IPS-11a (cell line): ENCODE results near the gene OR52J3.
"Not testable (repeated sequence)": the region's sequence is repeated elsewhere in the genome, so short reads cannot be mapped to it uniquely, and the experiment has no call there.

Experiments
- H3K4me3 ChIP-seq: one replicate; pipeline ENCODE4 v1.5.1; 2013; ENCODE audit warnings: low read depth, low read length, control low read depth

OR52J3 gene

DNA sequence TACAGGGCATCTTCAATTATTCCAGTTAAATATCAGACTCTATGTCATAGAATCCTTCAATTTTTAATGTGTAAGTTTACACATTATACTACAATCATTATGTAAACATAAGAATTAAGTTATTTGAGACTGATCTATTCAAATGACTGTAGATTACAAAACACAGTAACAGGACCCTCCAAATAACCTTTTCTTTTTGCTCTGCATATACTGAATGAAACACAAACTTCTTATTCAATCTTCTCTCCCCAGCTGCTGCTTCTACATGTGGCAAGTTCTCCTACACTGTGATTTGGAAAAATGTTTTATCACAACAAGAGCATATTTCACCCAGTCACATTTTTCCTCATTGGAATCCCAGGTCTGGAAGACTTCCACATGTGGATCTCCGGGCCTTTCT lies at the start of gene OR52J3:
OR52J3 (plus strand) TSS at position 301 of the 400 bp plus-strand sequence; CDS start at position 301, 0 bp downstream.
- H3K4me3 ChIP-seq = no peak within 1 kb of the TSS

DNA sequence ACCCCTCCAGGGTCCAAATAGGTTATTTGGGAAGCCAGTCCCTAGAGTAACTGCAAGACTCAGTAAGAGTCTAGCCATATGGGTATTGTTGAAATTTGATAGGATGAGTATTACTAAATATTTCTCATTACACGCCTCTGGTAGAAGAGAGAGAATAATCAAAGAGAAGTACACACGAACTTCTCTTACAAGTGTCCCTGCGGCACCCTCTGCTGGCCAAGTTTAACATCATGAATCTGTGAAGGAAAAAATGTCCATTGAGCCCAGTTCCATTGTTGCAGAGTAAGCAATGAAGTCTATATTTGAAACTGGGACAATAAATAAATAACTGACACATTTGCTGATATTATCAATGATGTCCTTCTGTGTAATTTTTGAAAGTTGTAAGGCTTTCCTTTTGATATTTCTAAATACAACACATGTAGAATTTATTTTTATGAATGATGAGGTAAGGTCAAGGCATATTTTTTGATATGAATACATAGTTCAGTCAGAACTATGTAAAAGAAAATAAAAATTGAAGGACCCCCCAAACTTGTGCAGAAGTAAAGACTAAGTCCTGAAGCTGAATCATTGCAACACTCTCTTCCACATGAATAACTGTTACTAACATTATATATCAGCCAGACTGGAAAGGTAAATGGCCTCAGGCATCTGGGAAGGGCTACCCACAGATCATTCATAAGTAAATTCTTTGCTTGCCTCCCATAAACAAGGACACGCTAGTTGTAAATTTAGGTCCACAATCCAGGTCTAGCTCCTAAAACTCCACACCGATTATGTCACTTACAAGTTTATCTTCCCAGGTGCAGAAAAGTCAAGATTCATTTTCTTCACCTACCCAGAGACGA lies 41.7 kb upstream of the OR52J3 start:
- no peak overlapping the region for H3K4me3 ChIP-seq

DNA sequence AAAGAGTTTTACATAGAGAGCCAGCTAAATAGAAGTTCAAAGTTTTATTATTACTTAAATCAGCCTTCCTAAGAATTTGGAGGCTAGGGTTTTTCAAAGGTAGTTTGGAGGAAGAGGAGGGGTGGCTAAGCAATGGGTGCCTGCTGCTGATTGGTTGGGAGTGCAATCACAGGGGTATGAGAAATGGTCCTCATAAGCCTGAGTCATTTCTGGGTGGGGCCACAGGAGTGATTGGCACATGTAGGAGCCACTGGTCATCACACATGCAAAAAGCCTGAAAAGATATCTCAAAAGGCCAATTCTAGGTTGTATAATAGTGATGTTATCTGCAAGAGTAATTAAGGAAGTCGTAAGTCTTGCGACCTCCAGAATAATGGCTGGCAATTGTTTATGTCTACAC lies 38.8 kb upstream of the OR52J3 start:
- no peak overlapping the region for H3K4me3 ChIP-seq

DNA sequence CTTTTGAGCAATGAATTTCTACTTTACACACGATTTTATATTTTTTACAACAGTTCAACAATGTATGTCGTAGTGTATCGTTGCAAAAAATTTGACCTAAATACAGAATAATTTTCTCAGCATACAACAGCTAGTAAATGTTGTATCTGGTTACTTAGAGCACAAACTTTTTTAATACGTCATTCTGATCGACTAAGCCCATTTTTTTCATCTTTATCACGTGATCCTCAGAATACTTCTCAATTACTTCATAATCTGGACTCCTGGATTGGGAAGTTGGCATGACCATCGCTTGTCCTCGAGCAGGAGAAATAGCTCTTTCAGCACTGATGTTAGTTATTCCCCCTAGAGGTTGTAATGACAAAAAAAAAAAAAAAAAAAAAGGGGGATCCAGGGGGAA lies 35.1 kb upstream of the OR52J3 start:
- no peak overlapping the region for H3K4me3 ChIP-seq

DNA sequence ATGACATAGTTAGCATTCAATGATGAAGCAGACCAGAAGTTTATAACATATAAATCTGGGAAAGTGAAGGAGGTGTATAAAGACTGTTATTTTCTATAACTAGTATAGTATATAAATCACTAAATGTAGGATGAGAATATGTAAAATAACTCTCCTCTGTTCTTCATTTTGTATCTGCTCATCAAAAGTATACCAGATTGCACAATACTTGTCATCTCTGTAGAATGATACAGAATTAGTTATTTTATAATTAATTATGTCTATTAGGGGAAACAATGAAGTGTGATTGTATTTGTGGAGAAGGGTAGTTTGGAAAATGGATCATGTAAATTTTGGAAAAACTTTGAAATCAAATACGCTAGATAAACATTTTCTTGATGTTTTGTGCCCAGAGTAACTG lies 33.3 kb upstream of the OR52J3 start:
- no peak overlapping the region for H3K4me3 ChIP-seq

DNA sequence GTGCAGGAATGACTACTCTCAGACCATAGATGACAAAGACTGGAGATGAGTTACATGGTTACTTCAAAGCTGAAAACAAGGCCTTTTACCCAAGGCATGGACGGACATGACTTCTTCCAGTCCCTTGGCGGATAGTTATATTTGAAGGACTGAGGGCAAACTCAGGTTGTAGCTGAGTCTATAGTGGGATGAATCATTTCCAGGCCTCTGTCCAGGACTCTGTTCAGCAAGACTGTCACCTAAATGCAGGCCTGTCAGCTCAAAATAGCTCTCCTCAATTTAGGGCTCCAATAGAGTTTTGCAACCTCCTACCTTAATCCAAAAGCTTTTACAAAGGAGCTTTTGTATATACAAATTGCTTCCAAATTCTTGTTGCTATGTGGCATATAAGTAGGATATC lies 24.3 kb upstream of the OR52J3 start:
- no peak overlapping the region for H3K4me3 ChIP-seq

DNA sequence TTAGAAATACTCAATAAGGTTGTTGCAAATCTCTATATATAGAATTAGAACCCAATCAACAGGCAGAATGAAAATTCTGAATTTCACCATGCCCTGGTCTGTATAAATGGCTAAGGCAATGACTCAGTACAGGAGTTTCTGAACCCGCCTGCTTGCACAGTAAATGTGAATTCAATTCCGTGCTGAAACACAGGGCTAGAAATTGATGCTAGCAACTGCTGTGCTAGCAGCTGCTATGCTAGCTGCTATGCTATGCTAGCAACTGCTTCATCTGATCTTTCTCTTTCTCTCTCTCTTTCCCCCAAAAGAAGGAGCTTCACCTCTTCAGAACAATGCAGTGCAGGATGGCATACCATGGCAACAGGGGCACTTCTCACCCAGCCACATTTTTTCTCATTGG lies 9.7 kb upstream of the OR52J3 start:
- no peak overlapping the region for H3K4me3 ChIP-seq

DNA sequence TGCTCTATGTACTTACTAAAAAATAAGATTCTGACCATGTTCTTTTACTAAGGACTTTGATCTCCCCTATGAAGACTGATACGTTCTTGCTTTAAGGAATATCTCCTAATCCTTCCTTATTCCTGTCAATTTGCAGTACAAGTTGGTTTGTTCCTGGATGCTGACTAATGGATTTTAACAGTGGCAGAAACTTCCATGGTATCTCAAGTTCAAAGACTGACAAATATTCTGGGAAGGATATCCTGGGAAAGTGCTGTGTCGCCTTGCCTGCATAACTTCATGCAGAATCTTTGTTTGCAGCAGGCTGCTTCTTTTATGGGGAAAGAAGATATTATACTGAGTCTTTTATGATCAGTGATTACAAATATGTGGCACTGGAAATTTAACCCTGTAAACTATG lies 8.4 kb upstream of the OR52J3 start:
- no peak overlapping the region for H3K4me3 ChIP-seq

DNA sequence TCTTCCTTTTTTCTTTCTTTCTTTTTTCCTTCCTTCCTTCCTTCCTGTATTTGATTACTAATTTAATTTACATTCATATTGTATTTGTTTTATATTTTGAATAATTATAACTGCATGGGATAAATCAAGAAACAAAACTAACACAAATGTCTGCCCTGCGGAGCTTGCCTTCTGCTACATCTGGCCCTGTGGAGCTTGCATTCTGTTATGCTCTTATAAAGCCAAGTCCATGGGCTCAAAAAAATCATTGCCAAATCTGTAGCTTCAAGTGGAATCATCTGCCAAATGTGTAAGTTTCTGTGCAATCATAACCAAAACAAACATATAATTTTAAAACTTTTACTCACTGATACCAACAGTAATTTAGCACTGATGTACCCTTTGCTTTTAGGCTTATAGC lies 8.0 kb upstream of the OR52J3 start:
- no peak overlapping the region for H3K4me3 ChIP-seq

DNA sequence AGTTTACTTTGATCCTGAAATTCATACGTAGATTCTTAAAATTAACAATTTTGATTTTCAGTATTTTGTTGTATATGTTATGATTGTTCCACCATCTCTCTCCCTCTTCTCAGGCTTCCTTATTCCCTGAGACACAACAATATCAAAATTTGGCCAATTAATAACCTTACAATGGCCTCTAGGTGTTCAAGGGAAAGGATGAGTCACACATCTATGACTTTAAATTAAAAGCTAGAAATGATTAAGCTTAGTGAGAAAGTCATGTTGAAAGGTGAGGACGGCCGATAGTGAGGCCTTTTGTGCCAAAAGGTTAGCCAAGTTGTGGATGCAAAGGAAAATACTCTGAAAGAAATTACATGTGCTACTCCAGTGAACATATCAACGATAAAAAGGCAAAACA lies 5.5 kb upstream of the OR52J3 start:
- no peak overlapping the region for H3K4me3 ChIP-seq

DNA sequence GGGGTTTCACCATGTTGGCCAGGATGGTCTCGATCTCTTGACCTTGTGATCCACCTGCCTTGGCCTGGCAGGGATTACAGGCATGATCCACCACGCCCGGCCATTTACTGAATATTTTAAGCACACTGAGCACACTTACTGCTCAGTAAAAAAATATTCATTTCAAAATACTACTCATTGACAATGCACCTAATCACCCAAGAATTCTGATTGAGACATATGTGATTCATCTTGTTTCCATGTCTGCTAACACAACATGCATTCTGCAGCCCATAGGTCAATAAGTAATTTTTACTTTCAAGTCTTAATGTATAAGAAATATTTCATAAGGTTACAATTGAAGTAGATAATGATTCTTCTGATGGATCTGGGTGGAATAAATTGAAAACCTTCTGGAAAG lies 4.2 kb upstream of the OR52J3 start:
- no peak overlapping the region for H3K4me3 ChIP-seq

DNA sequence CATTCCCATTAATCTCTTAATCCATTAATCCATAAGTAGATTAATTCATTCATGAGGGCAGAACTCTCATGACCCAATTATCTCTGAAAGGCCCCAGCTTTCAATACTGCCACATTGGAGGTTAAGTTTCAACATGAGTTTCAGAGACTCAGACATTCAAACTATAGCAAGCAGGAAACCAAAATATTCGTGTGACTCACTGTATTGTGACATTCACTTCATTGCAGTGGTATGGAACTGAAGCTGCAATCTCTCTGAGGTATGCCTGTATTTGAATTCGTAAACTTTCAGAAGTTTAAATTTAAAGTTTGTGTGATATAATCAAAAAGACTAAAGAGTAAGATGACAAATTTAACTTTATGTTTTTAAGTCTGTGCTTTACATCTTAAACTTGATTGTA lies 2.9 kb upstream of the OR52J3 start:
- no peak overlapping the region for H3K4me3 ChIP-seq

DNA sequence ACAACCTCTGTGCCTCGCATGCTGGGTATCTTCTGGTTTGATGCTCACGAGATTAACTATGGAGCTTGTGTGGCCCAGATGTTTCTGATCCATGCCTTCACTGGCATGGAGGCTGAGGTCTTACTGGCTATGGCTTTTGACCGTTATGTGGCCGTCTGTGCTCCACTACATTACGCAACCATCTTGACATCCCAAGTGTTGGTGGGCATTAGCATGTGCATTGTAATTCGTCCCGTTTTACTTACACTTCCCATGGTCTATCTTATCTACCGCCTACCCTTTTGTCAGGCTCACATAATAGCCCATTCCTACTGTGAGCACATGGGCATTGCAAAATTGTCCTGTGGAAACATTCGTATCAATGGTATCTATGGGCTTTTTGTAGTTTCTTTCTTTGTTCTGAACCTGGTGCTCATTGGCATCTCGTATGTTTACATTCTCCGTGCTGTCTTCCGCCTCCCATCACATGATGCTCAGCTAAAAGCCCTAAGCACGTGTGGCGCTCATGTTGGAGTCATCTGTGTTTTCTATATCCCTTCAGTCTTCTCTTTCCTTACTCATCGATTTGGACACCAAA lies 516 bp downstream of the OR52J3 start:
- no peak overlapping the region for H3K4me3 ChIP-seq

DNA sequence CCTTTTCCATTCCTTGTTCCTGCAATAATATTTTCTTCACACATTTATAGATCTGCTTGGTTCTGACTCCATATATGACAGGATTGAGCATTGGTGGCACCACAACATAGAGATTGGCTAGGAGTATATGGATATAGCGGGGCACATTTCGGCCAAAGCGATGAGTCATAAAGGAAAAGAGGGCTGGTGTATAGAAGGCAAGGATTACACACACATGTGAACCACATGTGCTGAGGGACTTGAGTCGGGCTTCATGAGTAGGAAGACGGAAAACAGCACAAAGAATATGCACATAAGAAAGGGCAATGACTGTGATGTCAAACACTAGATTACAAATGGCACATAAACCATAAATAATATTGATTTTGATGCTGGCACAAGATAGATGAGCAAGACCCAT lies 12.4 kb downstream of the OR52J3 start:
- not testable (repeated sequence) for H3K4me3 ChIP-seq

DNA sequence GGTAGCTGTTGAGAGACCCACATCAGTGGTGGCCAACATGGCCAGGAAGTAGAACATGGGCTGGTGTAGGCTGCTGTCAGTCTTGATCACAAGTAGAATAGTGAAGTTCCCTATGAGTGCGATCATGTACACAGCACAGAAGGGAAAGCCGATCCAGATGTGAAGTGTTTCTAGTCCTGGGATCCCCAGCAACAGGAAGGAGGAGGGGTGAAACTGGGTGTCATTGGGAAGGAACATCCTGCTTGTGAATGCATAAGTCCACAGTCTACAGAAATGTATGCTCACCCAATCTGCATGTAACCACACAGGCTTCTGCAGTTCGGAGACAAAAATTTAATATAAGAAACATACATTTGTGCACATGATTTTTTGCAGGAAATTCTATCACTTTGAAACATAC lies 13.1 kb downstream of the OR52J3 start, which contains the start of gene OR52E2:
OR52E2 (minus strand) TSS at position 237 of the 400 bp plus-strand sequence; CDS start at position 237, 0 bp downstream.
- no peak within 1 kb of the TSS for H3K4me3 ChIP-seq

DNA sequence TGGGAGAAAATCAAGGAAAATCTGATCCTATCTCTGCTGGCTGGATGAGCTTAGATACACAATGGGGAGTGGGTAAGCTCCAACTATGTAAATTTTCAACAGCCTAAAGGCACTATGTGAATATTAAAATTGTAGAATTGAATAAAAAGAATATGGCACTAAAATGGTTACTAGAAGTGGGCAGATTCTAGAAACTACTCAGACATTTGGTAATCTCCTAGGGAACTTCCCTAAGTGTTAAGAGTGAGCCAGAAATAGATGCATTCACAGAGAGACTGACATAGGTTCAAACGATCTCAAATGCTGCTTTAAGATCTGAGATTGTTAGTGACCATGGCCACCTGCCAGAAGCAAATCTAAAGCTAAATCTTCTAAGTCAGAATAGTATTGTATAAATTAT lies 18.7 kb downstream of the OR52J3 start:
- H3K4me3 ChIP-seq = no peak overlapping the region

DNA sequence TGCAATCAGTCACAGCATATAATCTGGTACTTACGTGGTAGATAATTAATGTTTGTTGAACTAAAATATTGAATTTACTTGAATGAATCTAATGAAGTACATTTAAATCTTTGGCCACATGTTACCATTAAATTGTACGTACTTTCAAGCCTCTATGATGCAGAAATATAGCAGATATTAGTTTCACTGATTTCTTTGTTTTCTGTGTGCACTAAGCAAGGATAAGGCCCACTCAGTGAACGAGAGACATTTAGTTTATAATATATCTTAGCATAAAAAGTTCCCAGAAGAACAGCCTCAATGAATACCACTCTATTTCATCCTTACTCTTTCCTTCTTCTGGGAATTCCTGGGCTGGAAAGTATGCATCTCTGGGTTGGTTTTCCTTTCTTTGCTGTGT lies 22.9 kb downstream of the OR52J3 start, which contains the start of gene OR52E1:
OR52E1 (plus strand) TSS at position 301 of the 400 bp plus-strand sequence.
- H3K4me3 ChIP-seq = no peak within 1 kb of the TSS

DNA sequence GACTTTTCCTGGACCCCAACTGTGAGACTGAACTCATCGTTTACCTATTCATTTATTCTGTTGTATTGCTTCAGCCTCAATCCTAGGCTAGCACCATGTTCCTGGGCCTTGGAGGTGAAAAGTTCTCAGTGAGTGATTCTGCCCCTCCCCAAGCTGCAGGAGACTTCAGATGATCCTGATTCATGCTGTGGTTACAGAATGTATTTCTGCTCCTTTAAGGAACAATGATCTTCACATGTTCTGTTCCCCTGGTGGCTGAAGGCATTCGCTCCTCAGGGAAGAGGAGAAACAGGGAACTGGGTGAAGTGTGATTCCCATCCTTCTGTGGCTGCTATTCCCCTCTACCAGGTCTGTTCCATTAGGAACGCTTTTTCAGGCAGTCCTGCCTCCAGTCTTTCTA lies 25.5 kb downstream of the OR52J3 start:
- no peak overlapping the region for H3K4me3 ChIP-seq

DNA sequence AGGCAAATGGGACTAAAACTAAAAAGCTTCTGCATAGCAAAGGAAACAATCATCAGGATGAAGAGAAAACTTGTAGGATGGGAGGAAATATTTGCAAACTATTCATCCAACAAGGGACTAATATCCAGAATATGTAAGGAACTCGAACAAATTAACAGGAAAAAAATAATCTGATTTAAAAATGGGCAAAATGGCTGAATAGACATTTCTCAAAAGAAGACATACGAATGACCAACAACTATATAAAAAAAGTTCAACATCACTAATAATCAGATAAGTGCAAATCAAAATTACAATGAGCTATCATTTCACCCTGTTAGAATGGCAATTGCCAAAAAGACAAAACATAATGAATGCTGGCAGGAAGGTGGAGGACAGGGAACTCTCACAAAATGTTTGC lies 35.1 kb downstream of the OR52J3 start:
- no peak overlapping the region for H3K4me3 ChIP-seq

DNA sequence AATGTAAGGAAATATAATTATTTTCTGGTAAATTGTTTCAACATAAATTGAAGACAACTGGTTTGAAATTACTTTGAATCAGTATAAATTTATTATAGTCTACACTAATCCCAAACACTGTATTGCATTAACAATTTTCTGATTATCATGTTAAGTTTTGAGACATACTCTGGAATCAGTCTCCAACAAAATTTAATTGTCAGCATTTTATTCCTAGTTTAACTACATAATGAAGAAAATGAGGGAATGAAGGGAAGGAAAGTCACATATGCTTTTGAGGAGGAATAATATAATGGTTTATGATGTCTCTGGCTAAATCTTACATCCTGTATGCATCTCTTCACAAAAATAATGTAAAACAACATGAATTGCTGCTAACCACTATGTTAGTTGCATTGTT lies 37.3 kb downstream of the OR52J3 start:
- H3K4me3 ChIP-seq = no peak overlapping the region

DNA sequence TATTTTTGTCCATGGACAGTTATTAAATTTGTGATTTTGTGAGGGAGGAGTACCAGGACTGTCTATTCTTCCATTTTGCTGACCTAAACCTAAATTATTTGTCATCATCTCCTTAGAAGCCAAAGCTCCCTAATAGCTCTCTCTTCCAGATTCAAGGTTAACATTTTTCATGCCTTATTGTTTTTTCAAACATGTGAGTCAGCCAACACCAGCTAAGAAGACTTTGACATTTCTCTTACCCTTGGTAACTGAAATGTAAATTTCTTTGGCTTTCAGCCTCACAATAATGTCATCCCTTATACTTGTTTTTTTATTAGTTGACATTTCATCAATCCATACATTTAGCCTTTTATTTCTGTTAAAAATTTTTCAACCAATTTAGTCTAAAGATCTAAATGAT lies 42.2 kb downstream of the OR52J3 start:
- H3K4me3 ChIP-seq = no peak overlapping the region

DNA sequence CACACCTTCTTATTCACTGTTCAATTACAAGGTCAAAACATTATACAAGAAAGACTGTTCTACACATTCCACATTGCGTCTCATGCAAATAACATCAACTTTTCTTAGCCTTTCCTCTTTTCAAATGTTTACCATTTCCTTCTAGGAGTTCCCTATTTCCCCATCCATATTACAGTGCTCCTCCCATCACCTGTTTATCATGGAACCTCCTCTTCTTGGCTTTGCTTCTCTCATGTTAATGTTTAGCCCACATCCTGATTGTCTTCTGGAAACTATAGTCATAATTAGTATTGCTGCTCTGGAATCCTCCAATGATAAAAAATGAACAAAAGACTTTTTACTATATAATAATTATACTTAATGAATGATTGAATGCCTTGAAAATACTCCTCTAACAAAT lies 44.3 kb downstream of the OR52J3 start:
- H3K4me3 ChIP-seq = no peak overlapping the region
